SJSA1 (cell line): ENCODE data around the gene RNPEPL1. TPM values are rescaled to one million over a fixed set of nuclear protein-coding genes. Genes with fewer than 3 reads are reported as not detected.
A peak's percentile ranks its signal among the peaks of the same experiment; 100 is the strongest.

ENCODE experiments used
- DNase-seq, 2 experiments: peaks; one replicate each; pipeline ENCODE4 v3.0.0-alpha.2; 2015 to 2020; ENCODE audit warnings: low spot score in 2 of 2, low read depth in 1 of 2
- H3K27ac ChIP-seq: fragments of 250-450 bp; sonication (Bioruptor Pico); 2 replicates; pipeline ENCODE4 v1.5.1; 2020; ENCODE audit warnings: mild to moderate bottlenecking, moderate library complexity
- H3K27me3 ChIP-seq: fragments of 250-450 bp; sonication (Bioruptor Pico); replicated peaks from 2 replicates; pipeline ENCODE4 v1.5.1; 2020; ENCODE audit warnings: mild to moderate bottlenecking, moderate library complexity
- H3K36me3 ChIP-seq: fragments of 250-450 bp; sonication (Bioruptor Pico); 2 replicates; pipeline ENCODE4 v1.5.1; 2020; ENCODE audit warnings: mild to moderate bottlenecking
- H3K4me1 ChIP-seq: fragments of 250-450 bp; sonication (Bioruptor Pico); replicated peaks from 2 replicates; pipeline ENCODE4 v1.6.1; 2021; ENCODE audit warnings: mild to moderate bottlenecking
- H3K4me3 ChIP-seq: fragments of 250-450 bp; sonication (Bioruptor Pico); 2 replicates; pipeline ENCODE4 v1.5.1; 2020; ENCODE audit warnings: mild to moderate bottlenecking
- H3K9me3 ChIP-seq: fragments of 250-450 bp; sonication (Bioruptor Pico); replicated peaks from 2 replicates; pipeline ENCODE4 v1.5.1; 2020; ENCODE audit warnings: mild to moderate bottlenecking
- total RNA-seq: library from RNA; depleted of rRNA; stranded (reverse); fragments of >200 nt; shearing (Covaris generic); gene quantifications from 2 replicates; pipeline ENCODE4 v1.2.3, GENCODE V29; 2014

RNPEPL1 gene
- total RNA-seq, 1 experiment from 2014 or later, result 14.3 TPM

GRCh38 chr2:240564561-240565332 lies 3.5 kb upstream of the RNPEPL1 start:
- peak overlapping the region; percentile 74 for H3K27ac ChIP-seq
- no peaks in the 10 kb centered on the region for H3K27me3 ChIP-seq
- no peak overlapping the region for H3K4me3 ChIP-seq
- H3K4me1 ChIP-seq, result peaks cover 65% of the 10 kb centered on the region
- DNase-seq, result peak in 1 of 2 experiments; percentile 45
- H3K9me3 ChIP-seq, result peaks cover 3% of the 10 kb centered on the region; the same call in 1 of the 2 replicates
- H3K36me3 ChIP-seq, result peaks cover 10% of the 10 kb centered on the region; the same call in 1 of the 2 replicates

- H3K36me3 ChIP-seq, result peaks cover 10% of the 10 kb centered on the region; the same call in 1 of the 2 replicates
- peak overlapping the region; percentile 74 for H3K27ac ChIP-seq
- H3K4me3 ChIP-seq, result peak overlapping the region; percentile 24
- DNase-seq, result peak; percentile 93 to 96
- no peaks in the 10 kb centered on the region for H3K27me3 ChIP-seq
- peaks cover 3% of the 10 kb centered on the region; the same call in 1 of the 2 replicates for H3K9me3 ChIP-seq
- peaks cover 66% of the 10 kb centered on the region for H3K4me1 ChIP-seq
Measured at GRCh38 chr2:240565333-240566202, 2.7 kb upstream of the RNPEPL1 start.

- Histone ChIP-seq H3K9me3 (peaks cover 3% of the 10 kb centered on the region; the same call in 1 of the 2 replicates), H3K27ac (peak overlapping the region; percentile 74), H3K36me3 (peaks cover 9% of the 10 kb centered on the region; the same call in 1 of the 2 replicates), H3K27me3 (no peaks in the 10 kb centered on the region), H3K4me3 (peak overlapping the region; percentile 24), H3K4me1 (peaks cover 62% of the 10 kb centered on the region)
- DNase-seq, result peak; percentile 74 to 89
Measured at GRCh38 chr2:240566203-240567136, 1.8 kb upstream of the RNPEPL1 start.

- peaks cover 56% of the 10 kb centered on the region for H3K4me1 ChIP-seq
- peak overlapping the region; percentile 61 for H3K4me3 ChIP-seq
- DNase-seq, result peak in 1 of 2 experiments; percentile 38
- H3K36me3 ChIP-seq, result peaks cover 9% of the 10 kb centered on the region; the same call in 1 of the 2 replicates
- peaks cover 3% of the 10 kb centered on the region; the same call in 1 of the 2 replicates for H3K9me3 ChIP-seq
- H3K27me3 ChIP-seq, result no peaks in the 10 kb centered on the region
- no peak overlapping the region for H3K27ac ChIP-seq
Measured at GRCh38 chr2:240567137-240567871, 980 bp upstream of the RNPEPL1 start.

- Histone ChIP-seq H3K27me3 (no peaks in the 10 kb centered on the region), H3K4me1 (peaks cover 52% of the 10 kb centered on the region), H3K4me3 (peak overlapping the region; percentile 61)
Measured at GRCh38 chr2:240568678-240569522, 616 bp downstream of the RNPEPL1 start.

GRCh38 chr2:240569523-240569997 lies 1.3 kb downstream of the RNPEPL1 start:
- DNase-seq, result no peak
- H3K36me3 ChIP-seq, result peaks cover 11% of the 10 kb centered on the region
- H3K4me3 ChIP-seq, result peak overlapping the region; percentile 61
- H3K27ac ChIP-seq, result no peak overlapping the region
- peaks cover 3% of the 10 kb centered on the region; the same call in 1 of the 2 replicates for H3K9me3 ChIP-seq
- H3K27me3 ChIP-seq, result no peaks in the 10 kb centered on the region
- peaks cover 51% of the 10 kb centered on the region for H3K4me1 ChIP-seq

More at GRCh38 chr2:240568678-240569522, 616 bp downstream of the RNPEPL1 start:
- H3K36me3 ChIP-seq, result peaks cover 9% of the 10 kb centered on the region; the same call in 1 of the 2 replicates
- DNase-seq, result peak; percentile 18 to 46
- H3K9me3 ChIP-seq, result peaks cover 3% of the 10 kb centered on the region; the same call in 1 of the 2 replicates
- H3K27ac ChIP-seq, result no peak overlapping the region

- peaks cover 3% of the 10 kb centered on the region; the same call in 1 of the 2 replicates for H3K9me3 ChIP-seq
- DNase-seq, result no peak
- no peak overlapping the region for H3K4me3 ChIP-seq
- no peak overlapping the region for H3K27ac ChIP-seq
- no peaks in the 10 kb centered on the region for H3K27me3 ChIP-seq
- H3K4me1 ChIP-seq, result peaks cover 46% of the 10 kb centered on the region
- H3K36me3 ChIP-seq, result peaks cover 16% of the 10 kb centered on the region
Measured at GRCh38 chr2:240569998-240570530, 1.8 kb downstream of the RNPEPL1 start.

- no peak overlapping the region for H3K27ac ChIP-seq
- peaks cover 39% of the 10 kb centered on the region for H3K4me1 ChIP-seq
- no peak for DNase-seq
- H3K27me3 ChIP-seq, result no peaks in the 10 kb centered on the region
- H3K9me3 ChIP-seq, result peaks cover 3% of the 10 kb centered on the region; the same call in 1 of the 2 replicates
- peaks cover 20% of the 10 kb centered on the region for H3K36me3 ChIP-seq
- H3K4me3 ChIP-seq, result no peak overlapping the region
Measured at GRCh38 chr2:240570531-240571313, 2.4 kb downstream of the RNPEPL1 start.

- H3K4me3 ChIP-seq, result no peak overlapping the region
- H3K4me1 ChIP-seq, result peaks cover 32% of the 10 kb centered on the region
- no peaks in the 10 kb centered on the region for H3K27me3 ChIP-seq
- H3K36me3 ChIP-seq, result peaks cover 26% of the 10 kb centered on the region
- DNase-seq, result no peak
- no peak overlapping the region for H3K27ac ChIP-seq
- 0 out of 2 replicates have a peak, but pooled peaks cover 3% of the 10 kb centered on the region for H3K9me3 ChIP-seq
Measured at GRCh38 chr2:240571314-240571973, 3.2 kb downstream of the RNPEPL1 start.
